K562 (cell line): ENCODE measurements around the gene TICAM1. TPM values are rescaled to one million over a fixed set of nuclear protein-coding genes. Genes with fewer than 3 reads are reported as not detected.

Source experiments
- ATAC-seq: fragments of 200-7000 bp; cut with Tn5 transposase; 3 replicates; pipeline ENCODE4 v1.9.1; 2020; ENCODE audit warnings: moderate library complexity
- Bru-seq: library from RNA; stranded (reverse); fragments of 400-500 nt; gene quantifications from one replicate; lab custom pipeline; 2021; lab: Mats Ljungman, UMichigan
- BruChase-seq, 2 experiments: library from RNA; stranded (reverse); fragments of 400-500 nt; gene quantifications; one replicate each; lab custom pipeline; 2021; lab: Mats Ljungman, UMichigan
- BruUV-seq: library from RNA; stranded (reverse); fragments of 400-500 nt; replicated peaks from 2 replicates; lab custom pipeline; 2021; lab: Mats Ljungman, UMichigan
- CTCF ChIA-PET: fragments of 300-600 bp; formaldehyde crosslinking; extraction: SDS; loops from one replicate; lab custom pipeline; 2021; ENCODE audit warnings: low intra/inter-chr PET ratio; lab: Yijun Ruan, JAX
- POLR2A ChIA-PET: fragments of 300-600, 350-650 bp; sonication (Branson Sonifier 250); formaldehyde crosslinking; extraction: SDS; loops from one replicate; lab custom pipeline; 2021; ENCODE audit warnings: antibody characterized with exemption, inconsistent platforms; lab: Yijun Ruan, JAX
- DNase-seq, 4 experiments: peaks; one replicate each; pipeline versions ENCODE4 v3.0.0 to v3.0.0-alpha.2; 2011 to 2018; ENCODE audit warnings: low spot score in 3 of 4, mixed read lengths in 3 of 4; ENCODE audit errors: extremely low read depth in 1 of 4
- FAIRE-seq: peaks from 2 replicates; lab custom pipeline; 2011; peaks lifted over from hg19 to GRCh38; lab: Jason Lieb, UNC
- H2AFZ ChIP-seq: 2 replicates; pipeline ENCODE4 v1.6.0; 2011; ENCODE audit warnings: low read depth, low read length, control low read depth, inconsistent platforms
- H3K27ac ChIP-seq: fragments of 200-600 bp; 3 replicates; pipeline ENCODE4 v1.8.0; 2011; ENCODE audit warnings: low read depth, mild to moderate bottlenecking, control low read depth, inconsistent platforms, low read length, moderate library complexity, mixed read lengths; ENCODE audit errors: extremely low read depth
- H3K27me3 ChIP-seq, 2 experiments: fragments of 300-600 bp in 1 of 2; 2 replicates in 1 of 2; 3 replicates in 1 of 2; pipeline versions ENCODE4 v1.6.0 to v1.8.0; 2011; ENCODE audit warnings: inconsistent platforms in 2 of 2, low read length in 2 of 2, mild to moderate bottlenecking in 1 of 2, mixed read lengths in 1 of 2, moderate library complexity in 1 of 2; ENCODE audit not compliant: control insufficient read depth in 2 of 2, insufficient read depth in 2 of 2
- H3K36me3 ChIP-seq: fragments of 300-600 bp; 3 replicates; pipeline ENCODE4 v1.8.0; 2011; ENCODE audit warnings: mild to moderate bottlenecking, low read length, inconsistent platforms; ENCODE audit not compliant: control insufficient read depth, insufficient read depth
- H3K4me1 ChIP-seq, 2 experiments: fragments of 200-600 bp in 1 of 2; replicated peaks in 1 of 2; 2 replicates in 1 of 2; 3 replicates in 1 of 2; pipeline versions ENCODE4 v1.5.1 to v1.8.0; 2011; ENCODE audit warnings: inconsistent platforms in 2 of 2, low read length in 2 of 2, mild to moderate bottlenecking in 1 of 2, mixed read lengths in 1 of 2, moderate library complexity in 1 of 2; ENCODE audit not compliant: control insufficient read depth in 2 of 2, insufficient read depth in 2 of 2
- H3K4me2 ChIP-seq: 2 replicates; pipeline ENCODE4 v1.6.1; 2011; ENCODE audit warnings: low read length, control low read depth, inconsistent platforms, mixed read lengths; ENCODE audit not compliant: insufficient read depth
- H3K4me3 ChIP-seq: fragments of 200-600 bp; sonication (generic), shearing (Covaris generic); 2 replicates; pipeline ENCODE4 v1.5.1; 2016; ENCODE audit warnings: control low read depth, inconsistent platforms
- H3K79me2 ChIP-seq: fragments of 200-600 bp; 3 replicates; pipeline ENCODE4 v1.8.0; 2011; ENCODE audit warnings: low read length, inconsistent platforms; ENCODE audit not compliant: control insufficient read depth, insufficient read depth
- H3K9ac ChIP-seq, 2 experiments: 2 replicates each; pipeline versions ENCODE4 v1.6.0 to v1.6.1; 2011; ENCODE audit warnings: low read depth in 2 of 2, low read length in 2 of 2, control low read depth in 1 of 2, inconsistent platforms in 1 of 2, mild to moderate bottlenecking in 1 of 2, mixed read lengths in 1 of 2; ENCODE audit not compliant: insufficient read depth in 1 of 2
- H3K9me1 ChIP-seq: one replicate; pipeline ENCODE4 v1.6.0; 2011; ENCODE audit warnings: inconsistent platforms, mild to moderate bottlenecking, low read length, moderate library complexity; ENCODE audit not compliant: control insufficient read depth, insufficient read depth
- H3K9me3 ChIP-seq: replicated peaks from 2 replicates; pipeline ENCODE4 v1.5.1; 2011; ENCODE audit warnings: low read depth, low read length, inconsistent platforms; ENCODE audit not compliant: control insufficient read depth, insufficient read depth
- H4K20me1 ChIP-seq: replicated peaks from 2 replicates; pipeline ENCODE4 v1.6.1; 2011; ENCODE audit warnings: low read length, inconsistent platforms, mixed read lengths; ENCODE audit not compliant: control insufficient read depth, insufficient read depth
- CCNT2 ChIP-seq: IDR thresholded peaks from 2 replicates; pipeline ENCODE4 v1.6.1; 2011; ENCODE audit warnings: borderline replicate concordance, low read depth, mild to moderate bottlenecking, moderate library complexity, mixed read lengths, low read length; ENCODE audit not compliant: insufficient read length; ENCODE audit errors: extremely low read depth
- E2F1 ChIP-seq: sonication (generic); formaldehyde crosslinking; IDR thresholded peaks from 2 replicates; pipeline ENCODE4 v1.8.1; 2023; ENCODE audit warnings: mild to moderate bottlenecking, missing genetic modification reagents, moderate library complexity
- GATAD2A ChIP-seq: fragments of 450-650 bp; IDR thresholded peaks from 2 replicates; pipeline ENCODE4 v1.6.1; 2017
- LEF1 ChIP-seq: fragments of 450-650 bp; IDR thresholded peaks from 2 replicates; pipeline ENCODE4 v1.6.1; 2016; ENCODE audit warnings: mild to moderate bottlenecking
- PTTG1 ChIP-seq: fragments of 450-650 bp; IDR thresholded peaks from 2 replicates; pipeline ENCODE4 v1.6.1; 2016; ENCODE audit warnings: low read depth, mild to moderate bottlenecking, missing genetic modification characterization, missing compliant biosample characterization
- SP1 ChIP-seq: sonication (generic); formaldehyde crosslinking; IDR thresholded peaks from 2 replicates; pipeline ENCODE4 v1.8.1; 2022; ENCODE audit warnings: mild to moderate bottlenecking, missing genetic modification reagents
- STAT5A ChIP-seq: IDR thresholded peaks from 2 replicates; pipeline ENCODE4 v1.6.1; 2012; ENCODE audit warnings: low read length, inconsistent platforms, borderline replicate concordance
- TBP ChIP-seq: optimal IDR thresholded peaks from 2 replicates; pipeline ENCODE3; 2011; ENCODE audit warnings: low read depth, low read length, improper control_type of control experiment
- ZKSCAN8 ChIP-seq: fragments of 200-800 bp; sonication (Bioruptor generic); IDR thresholded peaks from 2 replicates; pipeline ENCODE4 v1.6.1; 2016; ENCODE audit warnings: missing genetic modification characterization, missing compliant biosample characterization
- WGBS: fragments of 100-300 bp; shearing (Covaris generic); methylation state at CpG from one replicate; pipeline ENCODE4 v1.1.6; 2016; ENCODE audit warnings: low coverage, mixed read lengths; ENCODE audit not compliant: insufficient coverage; ENCODE audit errors: missing lambda C conversion rate; 5-methylcytosine and 5-hydroxymethylcytosine counted together
- in situ Hi-C: fragments of 300-500 bp; cut with MboI; formaldehyde crosslinking; loops from 4 replicates; pipeline ENCODE4 v1.15.0; 2018; ENCODE audit warnings: inconsistent platforms, mixed read lengths
- intact Hi-C: fragments of 100-400 bp; cut with micrococcal nuclease; formaldehyde crosslinking; loops from 2 replicates; pipeline ENCODE4 v1.14.2; 2022
- long read RNA-seq, 3 experiments: library from polyadenylated mRNA in 2 of 3; library from RNA in 1 of 3; unstranded in 2 of 3; stranded (forward) in 1 of 3; transcript quantifications; one replicate each; pipeline ENCODE4 v2.0.0, GENCODE V29; 2019 to 2022
- polyA minus RNA-seq, 3 experiments: library from RNA; depleted of rRNA, polyadenylated mRNA; stranded (reverse); fragments of >200 nt; gene quantifications; 2 replicates each; pipeline ENCODE4 v1.2.3, GENCODE V29; 2011
- polyA plus RNA-seq, 8 experiments: library from polyadenylated mRNA; depleted of rRNA in 4 of 8; stranded (reverse) in 5 of 8; unstranded in 3 of 8; fragments of >200 nt; fragmentation: Nextera tagmentation in 2 of 8; fragmentation: Illumina TruSeq in 1 of 8; extraction: Ambion mirVana in 2 of 8; extraction: Trizol in 1 of 8; gene quantifications; 2 replicates each; pipeline versions ENCODE4 v1.2.1 to v1.2.3, GENCODE V29; 2011 to 2014; ENCODE audit warnings: inconsistent platforms in 1 of 8, missing spikeins in 1 of 8
- total RNA-seq, 7 experiments: library from RNA; depleted of rRNA in 6 of 7; stranded (reverse); fragments of >200 nt in 6 of 7; fragmentation: Illumina TruSeq in 2 of 7; extraction: Trizol in 2 of 7; gene quantifications; 2 replicates each; pipeline versions ENCODE4 v1.2.1 to v1.2.3, GENCODE V29; 2011 to 2021; ENCODE audit warnings: low replicate concordance in 1 of 7
- TF ChIP-seq, protein P1 (sequence below), 2 experiments: fragments of 450-650 bp in 1 of 2; sonication (generic) in 1 of 2; formaldehyde crosslinking in 1 of 2; IDR thresholded peaks in 1 of 2; conservative IDR thresholded peaks in 1 of 2; 2 replicates each; pipeline versions ENCODE4 v1.6.1 to v1.8.1; 2016 to 2023; ENCODE audit warnings: mild to moderate bottlenecking in 2 of 2, moderate library complexity in 2 of 2, inconsistent platforms in 1 of 2, missing genetic modification reagents in 1 of 2
- TF ChIP-seq, protein P2 (sequence below), 2 experiments: IDR thresholded peaks; 2 replicates each; pipeline ENCODE4 v1.6.1; 2012; ENCODE audit warnings: improper control_type of control experiment in 2 of 2, low read depth in 2 of 2, low read length in 2 of 2, borderline replicate concordance in 1 of 2

TICAM1 gene
- 3.7 and 10.7 TPM in 2 replicates for total RNA-seq (2011; cell fraction: chromatin; rRNA removed; ENCODE audit: low replicate concordance)
- total RNA-seq (2011; cell fraction: nucleolus; rRNA removed): 4.2 and 4.7 TPM in 2 replicates
- total RNA-seq (2011; cell fraction: nucleoplasm; rRNA removed): 2.7 and 3.1 TPM in 2 replicates
- total RNA-seq (2014; rRNA removed) (1.5 and 2.7 TPM in 2 replicates), total RNA-seq (2014; rRNA removed; fragmentation: Illumina TruSeq; extraction: Trizol) (0.77 and 0.98 TPM in 2 replicates), total RNA-seq (2015; rRNA removed; fragmentation: Illumina TruSeq; extraction: Trizol) (2.1 and 2.8 TPM in 2 replicates), total RNA-seq (2021) (11.5 and 11.6 TPM in 2 replicates), polyA plus RNA-seq (2011; rRNA removed) (0.47 and 1.2 TPM in 2 replicates), polyA plus RNA-seq (2014; fragmentation: Illumina TruSeq; extraction: Trizol) (3.1 and 7.1 TPM in 2 replicates), polyA plus RNA-seq (2014; fragmentation: Nextera tagmentation; extraction: Ambion mirVana) (under 1 TPM; 0.07 to 0.11 TPM), polyA plus RNA-seq (2014; rRNA removed) (4.7 and 5.7 TPM in 2 replicates), polyA minus RNA-seq (2011; rRNA and poly(A)+ RNA removed) (0.45 and 0.60 TPM in 2 replicates), Bru-seq, nascent RNA (percentile 67 among the genes with signal in this experiment), BruChase-seq, experiment 1, labeled RNA remaining after a 2-hour chase (percentile 71 among the genes with signal in this experiment), BruChase-seq, experiment 2, labeled RNA remaining after a 6-hour chase (percentile 68 among the genes with signal in this experiment)
- 1.2 and 1.9 TPM in 2 replicates for polyA plus RNA-seq (2011; cell fraction: cytosol; rRNA removed)
- polyA plus RNA-seq (2011; cell fraction: nucleus; rRNA removed): 1.5 and 3.1 TPM in 2 replicates
- polyA plus RNA-seq (2012): 6.6 and 8.4 TPM in 2 replicates
- polyA minus RNA-seq (2011; cell fraction: cytosol; rRNA and poly(A)+ RNA removed): 4.6 and 6.3 TPM in 2 replicates
- polyA minus RNA-seq (2011; cell fraction: nucleus; rRNA and poly(A)+ RNA removed): 1.2 and 1.5 TPM in 2 replicates
- long read RNA-seq, experiment 1, partial matches to known transcripts: 0 of 28 reads
- long read RNA-seq, experiment 1, other reads (novel, unspliced or antisense): 28 of 28 reads
- long read RNA-seq, experiment 2, transcript TICAM1-201 (2 exons, 2,676 nt): major isoform, 12 of 16 reads
- long read RNA-seq, experiment 2, partial matches to known transcripts: 0 of 16 reads
- long read RNA-seq, experiment 2, other reads (novel, unspliced or antisense): 4 of 16 reads
- long read RNA-seq, experiment 3: 0 reads

- CTCF ChIA-PET: no interaction called here
- H3K27ac ChIP-seq: peak within 1 kb of the TSS; percentile 90
- POLR2A ChIA-PET: interaction anchor here (1.2 to 1.4 kb wide), 2 partner anchors 9 to 14 kb away, joined by 3 to 4 read pairs; no protein-coding TSS in a partner anchor
- peaks cover 7 to 15% of the 10 kb centered on the region in 2 experiments; a peak in 4 of 5 replicates for H3K4me1 ChIP-seq
- H2AFZ ChIP-seq: peak within 1 kb of the TSS; percentile 100
- FAIRE-seq (no peak), DNase-seq (peak; percentile 78 to 90 (median 85)), ATAC-seq (peak; percentile 93)
- no peaks in the 10 kb centered on the region for H4K20me1 ChIP-seq
- peak within 1 kb of the TSS; percentile 88 to 95 for H3K9ac ChIP-seq
- peaks cover 31% of the 10 kb centered on the region for H3K79me2 ChIP-seq
- H3K36me3 ChIP-seq: peaks cover 2% of the 10 kb centered on the region; the same call in 1 of the 3 replicates
- no peaks in the 10 kb centered on the region; the same call in 1 of the 2 replicates for H3K9me3 ChIP-seq
- in situ Hi-C loops (no loop called here), intact Hi-C loops (no loop called here)
- under 1% methylated on average over 33 of the region's 52 CpGs for WGBS
- BruUV-seq: no TSS peak
- H3K4me3 ChIP-seq: peak within 1 kb of the TSS; percentile 98
- no peaks in the 10 kb centered on the region for H3K9me1 ChIP-seq
- H3K27me3 ChIP-seq: no peaks in the 10 kb centered on the region
- H3K4me2 ChIP-seq: peak within 1 kb of the TSS; percentile 92
- TF ChIP-seq PTTG1 (tag) (no peak), SP1 (CRISPR knock-in tag) (0 out of 2 replicates have a peak, but pooled peaks have one; percentile 27), TBP (peak; percentile 41), E2F1 (CRISPR knock-in tag) (no peak), ZKSCAN8 (peak; percentile 99), STAT5A (no peak), LEF1 (no peak), CCNT2 (peak; percentile 71), GATAD2A (peak; percentile 88)
- TF ChIP-seq, protein P1, sequence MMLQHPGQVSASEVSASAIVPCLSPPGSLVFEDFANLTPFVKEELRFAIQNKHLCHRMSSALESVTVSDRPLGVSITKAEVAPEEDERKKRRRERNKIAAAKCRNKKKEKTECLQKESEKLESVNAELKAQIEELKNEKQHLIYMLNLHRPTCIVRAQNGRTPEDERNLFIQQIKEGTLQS (IDR thresholded peaks at IDR 0.05): peak; percentile 37; the same call in 1 of the 2 replicates
- TF ChIP-seq, protein P1 (CRISPR knock-in tag; conservative IDR thresholded peaks at IDR 0.05): no peak
- TF ChIP-seq, protein P2, sequence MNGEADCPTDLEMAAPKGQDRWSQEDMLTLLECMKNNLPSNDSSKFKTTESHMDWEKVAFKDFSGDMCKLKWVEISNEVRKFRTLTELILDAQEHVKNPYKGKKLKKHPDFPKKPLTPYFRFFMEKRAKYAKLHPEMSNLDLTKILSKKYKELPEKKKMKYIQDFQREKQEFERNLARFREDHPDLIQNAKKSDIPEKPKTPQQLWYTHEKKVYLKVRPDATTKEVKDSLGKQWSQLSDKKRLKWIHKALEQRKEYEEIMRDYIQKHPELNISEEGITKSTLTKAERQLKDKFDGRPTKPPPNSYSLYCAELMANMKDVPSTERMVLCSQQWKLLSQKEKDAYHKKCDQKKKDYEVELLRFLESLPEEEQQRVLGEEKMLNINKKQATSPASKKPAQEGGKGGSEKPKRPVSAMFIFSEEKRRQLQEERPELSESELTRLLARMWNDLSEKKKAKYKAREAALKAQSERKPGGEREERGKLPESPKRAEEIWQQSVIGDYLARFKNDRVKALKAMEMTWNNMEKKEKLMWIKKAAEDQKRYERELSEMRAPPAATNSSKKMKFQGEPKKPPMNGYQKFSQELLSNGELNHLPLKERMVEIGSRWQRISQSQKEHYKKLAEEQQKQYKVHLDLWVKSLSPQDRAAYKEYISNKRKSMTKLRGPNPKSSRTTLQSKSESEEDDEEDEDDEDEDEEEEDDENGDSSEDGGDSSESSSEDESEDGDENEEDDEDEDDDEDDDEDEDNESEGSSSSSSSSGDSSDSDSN (IDR thresholded peaks at IDR 0.05; ENCODE audit: borderline replicate concordance in 1 of 2, low read depth in 2 of 2, low read length in 2 of 2): 0 out of 4 replicates have a peak, but pooled peaks of 1 of the 2 experiments have one; percentile 47
Observed at GRCh38 chr19:4831304-4831978, at the start of gene TICAM1. TSS of gene TICAM1 (minus strand) at chr19:4831712. CDS start at chr19:4818377, 13,335 bp downstream.
